Stimulated activated naive B cell treated with anti-CD40 and anti-IgM and Interleukin-4, amounts not matched to agents 10 μg/mL and 1 μg/mL and 100 μg/mL, for 72 hours (primary cell): ENCODE data around the gene AHCY.

ENCODE experiments used
- ATAC-seq, 2 donors: fragments of 150-1000 bp; cut with Tn5 transposase; replicated peaks; 2 replicates each; pipeline ENCODE4 v1.10.0; 2021; ENCODE audit warnings: moderate library complexity in 1 of 2
- DNase-seq: peaks from one replicate; pipeline ENCODE4 v3.0.0; 2021
- H3K27ac Mint-ChIP-seq: one replicate; pipeline ENCODE4 v1.8.0; 2022; ENCODE audit warnings: mild to moderate bottlenecking, mixed read lengths
- H3K27me3 Mint-ChIP-seq, 2 donors: one replicate each; pipeline ENCODE4 v1.8.0; 2022; ENCODE audit warnings: mixed read lengths in 2 of 2
- H3K36me3 Mint-ChIP-seq, 2 donors: one replicate each; pipeline ENCODE4 v1.8.0; 2022; ENCODE audit warnings: mixed read lengths in 2 of 2, mild to moderate bottlenecking in 1 of 2
- H3K4me1 Mint-ChIP-seq, 2 donors: one replicate each; pipeline ENCODE4 v1.8.0; 2022; ENCODE audit warnings: mixed read lengths in 2 of 2, mild to moderate bottlenecking in 1 of 2
- H3K4me3 Mint-ChIP-seq, 2 donors: one replicate each; pipeline ENCODE4 v1.8.0; 2022; ENCODE audit warnings: mild to moderate bottlenecking in 2 of 2, mixed read lengths in 2 of 2, moderate library complexity in 1 of 2
- H3K9me3 Mint-ChIP-seq, 2 donors: one replicate each; pipeline ENCODE4 v1.8.0; 2022; ENCODE audit warnings: mixed read lengths in 2 of 2, mild to moderate bottlenecking in 1 of 2

AHCY gene

GRCh38 chr20:34312544-34313217, 9.5 kb upstream of the AHCY start:
- peaks cover 25 to 27% of the 10 kb centered on the region in 2 donors for H3K27me3 Mint-ChIP-seq
- DNase-seq (peak; percentile 83), ATAC-seq (peak; percentile 98)
- H3K36me3 Mint-ChIP-seq: no peaks in the 10 kb centered on the region
- H3K27ac Mint-ChIP-seq: no peak overlapping the region
- no peaks in the 10 kb centered on the region for H3K9me3 Mint-ChIP-seq
- peaks cover 13 to 25% of the 10 kb centered on the region in 2 donors for H3K4me1 Mint-ChIP-seq
- H3K4me3 Mint-ChIP-seq: peak overlapping the region in 1 of 2 donors; percentile 65

GRCh38 chr20:34312024-34312460, 8.9 kb upstream of the AHCY start:
- no peaks in the 10 kb centered on the region for H3K36me3 Mint-ChIP-seq
- H3K4me3 Mint-ChIP-seq: peak overlapping the region; percentile 53 to 68
- ATAC-seq: peak in 1 of 2 donors; percentile 14
- no peak overlapping the region for H3K27ac Mint-ChIP-seq
- H3K9me3 Mint-ChIP-seq: no peaks in the 10 kb centered on the region
- DNase-seq: no peak
- peaks cover 25 to 27% of the 10 kb centered on the region in 2 donors for H3K27me3 Mint-ChIP-seq
- peaks cover 13 to 25% of the 10 kb centered on the region in 2 donors for H3K4me1 Mint-ChIP-seq

GRCh38 chr20:34311118-34312023, 8.2 kb upstream of the AHCY start:
- no peaks in the 10 kb centered on the region for H3K36me3 Mint-ChIP-seq
- H3K27ac Mint-ChIP-seq: no peak overlapping the region
- no peaks in the 10 kb centered on the region for H3K9me3 Mint-ChIP-seq
- peak overlapping the region; percentile 53 to 68 for H3K4me3 Mint-ChIP-seq
- H3K4me1 Mint-ChIP-seq: peaks cover 13 to 25% of the 10 kb centered on the region in 2 donors
- DNase-seq: no peak
- ATAC-seq: peak in 1 of 2 donors; percentile 1
- peaks cover 25 to 27% of the 10 kb centered on the region in 2 donors for H3K27me3 Mint-ChIP-seq

GRCh38 chr20:34310481-34311117, 7.4 kb upstream of the AHCY start:
- H3K36me3 Mint-ChIP-seq: no peaks in the 10 kb centered on the region
- H3K4me3 Mint-ChIP-seq: peak overlapping the region in 1 of 2 donors; percentile 33
- ATAC-seq: no peak
- no peak for DNase-seq
- peaks cover 13 to 25% of the 10 kb centered on the region in 2 donors for H3K4me1 Mint-ChIP-seq
- H3K27me3 Mint-ChIP-seq: peaks cover 21 to 23% of the 10 kb centered on the region in 2 donors
- H3K27ac Mint-ChIP-seq: no peak overlapping the region
- no peaks in the 10 kb centered on the region for H3K9me3 Mint-ChIP-seq

- H3K36me3 Mint-ChIP-seq: no peaks in the 10 kb centered on the region
- peaks cover 19 to 20% of the 10 kb centered on the region in 2 donors for H3K27me3 Mint-ChIP-seq
- H3K4me1 Mint-ChIP-seq: peaks cover 13 to 25% of the 10 kb centered on the region in 2 donors
- H3K4me3 Mint-ChIP-seq: no peak overlapping the region
- H3K27ac Mint-ChIP-seq: no peak overlapping the region
- ATAC-seq (no peak), DNase-seq (no peak)
- no peaks in the 10 kb centered on the region for H3K9me3 Mint-ChIP-seq
These were observed 6.5 kb upstream of the AHCY start for GRCh38 chr20:34309691-34310090.

- no peaks in the 10 kb centered on the region for H3K9me3 Mint-ChIP-seq
- ATAC-seq: no peak
- H3K36me3 Mint-ChIP-seq: peaks cover 2 to 4% of the 10 kb centered on the region in 2 donors
- peaks cover under 1% of the 10 kb centered on the region in 2 donors for H3K27me3 Mint-ChIP-seq
- no peak overlapping the region for H3K4me3 Mint-ChIP-seq
- H3K27ac Mint-ChIP-seq: no peak overlapping the region
- no peak for DNase-seq
- peaks cover 8 to 23% of the 10 kb centered on the region in 2 donors for H3K4me1 Mint-ChIP-seq
These were observed 2.4 kb upstream of the AHCY start for GRCh38 chr20:34305333-34306230.

- ATAC-seq (no peak), DNase-seq (no peak)
- Mint-ChIP-seq H3K4me3 (peak overlapping the region; percentile 91 to 99), H3K27me3 (no peaks in the 10 kb centered on the region), H3K9me3 (no peaks in the 10 kb centered on the region), H3K36me3 (peaks cover 2 to 8% of the 10 kb centered on the region in 2 donors), H3K4me1 (peaks cover 10 to 23% of the 10 kb centered on the region in 2 donors), H3K27ac (peak overlapping the region; percentile 96)
These were observed 838 bp downstream of the AHCY start for GRCh38 chr20:34302312-34302722.

GRCh38 chr20:34301587-34302311, 1.4 kb downstream of the AHCY start:
- Mint-ChIP-seq H3K27me3 (no peaks in the 10 kb centered on the region), H3K4me1 (peaks cover 11 to 27% of the 10 kb centered on the region in 2 donors), H3K4me3 (peak overlapping the region; percentile 91 to 99), H3K36me3 (peaks cover 5 to 12% of the 10 kb centered on the region in 2 donors), H3K9me3 (no peaks in the 10 kb centered on the region), H3K27ac (peak overlapping the region; percentile 96)
- DNase-seq (no peak), ATAC-seq (no peak)

GRCh38 chr20:34300809-34301586, 2.2 kb downstream of the AHCY start:
- Mint-ChIP-seq H3K36me3 (peaks cover 5 to 14% of the 10 kb centered on the region in 2 donors), H3K4me1 (peaks cover 11 to 27% of the 10 kb centered on the region in 2 donors), H3K9me3 (no peaks in the 10 kb centered on the region), H3K27ac (no peak overlapping the region), H3K27me3 (no peaks in the 10 kb centered on the region), H3K4me3 (peak overlapping the region; percentile 91 to 99)
- ATAC-seq: no peak
- DNase-seq: no peak

- no peaks in the 10 kb centered on the region for H3K27me3 Mint-ChIP-seq
- no peak overlapping the region for H3K27ac Mint-ChIP-seq
- H3K9me3 Mint-ChIP-seq: no peaks in the 10 kb centered on the region
- no peak for ATAC-seq
- peaks cover 11 to 27% of the 10 kb centered on the region in 2 donors for H3K4me1 Mint-ChIP-seq
- H3K4me3 Mint-ChIP-seq: no peak overlapping the region
- H3K36me3 Mint-ChIP-seq: peaks cover 10 to 21% of the 10 kb centered on the region in 2 donors
- no peak for DNase-seq
These were observed 2.8 kb downstream of the AHCY start for GRCh38 chr20:34300256-34300806.

- no peak for ATAC-seq
- Mint-ChIP-seq H3K9me3 (no peaks in the 10 kb centered on the region), H3K4me3 (no peak overlapping the region), H3K27me3 (no peaks in the 10 kb centered on the region), H3K27ac (no peak overlapping the region), H3K36me3 (peaks cover 12 to 21% of the 10 kb centered on the region in 2 donors), H3K4me1 (peaks cover 11 to 27% of the 10 kb centered on the region in 2 donors)
- no peak for DNase-seq
These were observed 3.4 kb downstream of the AHCY start for GRCh38 chr20:34299556-34300255.
